Measurements from ENCODE around the gene SEC24B. TPM values are rescaled to one million over a fixed set of nuclear protein-coding genes. Genes with fewer than 3 reads are reported as not detected.

Gene SEC24B
- total RNA-seq, 1 donor from 2014 or later, result 36.1 TPM

DNA sequence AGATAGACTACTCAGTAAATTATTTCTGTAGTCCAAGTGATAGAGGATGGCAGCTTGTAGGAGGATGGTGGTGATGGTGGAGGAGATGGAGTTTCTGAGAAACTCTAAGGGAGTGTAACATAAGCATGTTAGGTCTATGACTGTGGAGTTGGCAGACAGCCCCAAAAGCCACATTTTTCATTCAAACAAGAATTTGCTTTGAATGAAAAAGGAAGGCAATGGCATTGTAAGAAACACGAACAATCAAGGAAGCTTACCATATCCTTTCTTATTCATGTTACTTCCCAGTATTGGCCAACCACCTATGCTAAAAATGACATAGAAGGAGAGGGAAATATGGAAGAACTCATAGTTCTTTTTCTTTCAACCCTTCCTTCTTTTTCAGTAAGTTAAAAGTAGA lies 18.7 kb upstream of the SEC24B start:
- no peak for ATAC-seq (ENCODE audit: low read depth)
- Mint-ChIP-seq H3K4me1 (no peaks in the 10 kb centered on the region), H3K9me3 (no peaks in the 10 kb centered on the region), H3K36me3 (ENCODE audit: low read depth) (no peaks in the 10 kb centered on the region), H3K27ac (no peak overlapping the region), H3K4me3 (no peak overlapping the region), H3K27me3 (no peaks in the 10 kb centered on the region)
- intact Hi-C loops (cut with micrococcal nuclease), result no loop called here
- ChIA-PET CTCF (interaction anchor here (1.6 kb wide), 1 partner anchor 561 kb away, joined by 4 read pairs; no protein-coding TSS in a partner anchor), POLR2A (no interaction called here)
- TF ChIP-seq, protein P1, sequence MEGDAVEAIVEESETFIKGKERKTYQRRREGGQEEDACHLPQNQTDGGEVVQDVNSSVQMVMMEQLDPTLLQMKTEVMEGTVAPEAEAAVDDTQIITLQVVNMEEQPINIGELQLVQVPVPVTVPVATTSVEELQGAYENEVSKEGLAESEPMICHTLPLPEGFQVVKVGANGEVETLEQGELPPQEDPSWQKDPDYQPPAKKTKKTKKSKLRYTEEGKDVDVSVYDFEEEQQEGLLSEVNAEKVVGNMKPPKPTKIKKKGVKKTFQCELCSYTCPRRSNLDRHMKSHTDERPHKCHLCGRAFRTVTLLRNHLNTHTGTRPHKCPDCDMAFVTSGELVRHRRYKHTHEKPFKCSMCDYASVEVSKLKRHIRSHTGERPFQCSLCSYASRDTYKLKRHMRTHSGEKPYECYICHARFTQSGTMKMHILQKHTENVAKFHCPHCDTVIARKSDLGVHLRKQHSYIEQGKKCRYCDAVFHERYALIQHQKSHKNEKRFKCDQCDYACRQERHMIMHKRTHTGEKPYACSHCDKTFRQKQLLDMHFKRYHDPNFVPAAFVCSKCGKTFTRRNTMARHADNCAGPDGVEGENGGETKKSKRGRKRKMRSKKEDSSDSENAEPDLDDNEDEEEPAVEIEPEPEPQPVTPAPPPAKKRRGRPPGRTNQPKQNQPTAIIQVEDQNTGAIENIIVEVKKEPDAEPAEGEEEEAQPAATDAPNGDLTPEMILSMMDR (IDR thresholded peaks at IDR 0.05), result no peak
- no peak for DNase-seq

- ChIA-PET POLR2A (no interaction called here), CTCF (interaction anchor here (1.3 kb wide), 1 partner anchor 560 kb away, joined by 4 read pairs; no protein-coding TSS in a partner anchor)
Measured at GRCh38 chr4:109418588-109418987, 15.0 kb upstream of the SEC24B start.

GRCh38 chr4:109419679-109420078 lies 13.9 kb upstream of the SEC24B start:
- H3K27me3 Mint-ChIP-seq, result no peaks in the 10 kb centered on the region
- no peaks in the 10 kb centered on the region for H3K4me1 Mint-ChIP-seq
- ChIA-PET POLR2A (no interaction called here), CTCF (interaction anchor here (1.3 to 1.4 kb wide), 2 partner anchors 559 kb away, joined by 4 to 6 read pairs; no protein-coding TSS in a partner anchor)
- no peak overlapping the region for H3K27ac Mint-ChIP-seq
- intact Hi-C loops (cut with micrococcal nuclease), result loop anchor here (5.0 kb wide), 1 partner anchor 578 kb away; no protein-coding TSS in a partner anchor
- H3K36me3 Mint-ChIP-seq (ENCODE audit: low read depth), result no peaks in the 10 kb centered on the region
- no peak overlapping the region for H3K4me3 Mint-ChIP-seq
- no peaks in the 10 kb centered on the region for H3K9me3 Mint-ChIP-seq
- DNase-seq, result no peak
- no peak for ATAC-seq (ENCODE audit: low read depth)
- TF ChIP-seq, protein P1 (IDR thresholded peaks at IDR 0.05), result no peak

More at GRCh38 chr4:109418588-109418987, 15.0 kb upstream of the SEC24B start:
- no peak for DNase-seq
- Mint-ChIP-seq H3K27me3 (no peaks in the 10 kb centered on the region), H3K4me3 (no peak overlapping the region), H3K9me3 (no peaks in the 10 kb centered on the region), H3K4me1 (no peaks in the 10 kb centered on the region), H3K27ac (no peak overlapping the region), H3K36me3 (ENCODE audit: low read depth) (no peaks in the 10 kb centered on the region)
- no peak for ATAC-seq (ENCODE audit: low read depth)
- intact Hi-C loops (cut with micrococcal nuclease), result no loop called here
- TF ChIP-seq, protein P1 (IDR thresholded peaks at IDR 0.05), result no peak

GRCh38 chr4:109424093-109424841 lies 9.3 kb upstream of the SEC24B start:
- no peaks in the 10 kb centered on the region for H3K9me3 Mint-ChIP-seq
- intact Hi-C loops (cut with micrococcal nuclease), result loop anchor here (5.0 kb wide), 1 partner anchor 573 kb away; no protein-coding TSS in a partner anchor
- H3K4me3 Mint-ChIP-seq, result no peak overlapping the region
- no peaks in the 10 kb centered on the region for H3K36me3 Mint-ChIP-seq (ENCODE audit: low read depth)
- TF ChIP-seq, protein P1 (IDR thresholded peaks at IDR 0.05), result no peak
- POLR2A ChIA-PET, result interaction anchor here (1.2 kb wide), 1 partner anchor 10 kb away, joined by 4 read pairs; the partner anchor contains the start of gene SEC24B
- CTCF ChIA-PET, result interaction anchor here (1.1 to 5.1 kb wide), 5 partner anchors 9 to 554 kb away, joined by 3 to 25 read pairs (median 5); partner anchors contain the start of genes RRH and SEC24B
- H3K4me1 Mint-ChIP-seq, result no peaks in the 10 kb centered on the region
- no peaks in the 10 kb centered on the region for H3K27me3 Mint-ChIP-seq
- no peak overlapping the region for H3K27ac Mint-ChIP-seq
- no peak for ATAC-seq (ENCODE audit: low read depth)
- no peak for DNase-seq

DNA sequence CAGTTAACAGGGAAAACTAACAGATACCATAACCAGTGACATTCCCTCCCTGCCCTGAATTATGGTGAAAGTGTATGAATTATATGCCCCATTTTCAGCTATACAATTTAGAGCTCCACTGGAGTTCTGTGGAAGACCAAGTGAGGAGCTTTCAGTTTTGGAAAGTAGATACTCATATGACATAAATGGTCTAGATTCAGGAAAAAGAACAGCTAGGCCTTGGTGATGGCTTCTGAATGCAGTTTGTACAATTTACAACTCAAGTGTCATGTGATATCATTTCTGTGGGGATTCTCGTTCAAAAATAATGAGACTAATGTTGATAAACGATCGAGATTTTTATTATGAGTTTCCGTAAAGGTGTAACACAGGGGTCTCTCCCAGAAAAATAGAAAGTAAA lies 8.2 kb upstream of the SEC24B start:
- ChIA-PET POLR2A (interaction anchor here (1.2 kb wide), 1 partner anchor 9 kb away, joined by 4 read pairs; the partner anchor contains the start of gene SEC24B), CTCF (interaction anchor here (1.0 to 5.1 kb wide), 4 partner anchors 8 to 553 kb away, joined by 3 to 16 read pairs (median 3); partner anchors contain the start of gene SEC24B)
- ATAC-seq (ENCODE audit: low read depth) (no peak), DNase-seq (no peak)
- H3K9me3 Mint-ChIP-seq, result no peaks in the 10 kb centered on the region
- H3K27ac Mint-ChIP-seq, result no peak overlapping the region
- intact Hi-C loops (cut with micrococcal nuclease), result no loop called here
- TF ChIP-seq, protein P1 (IDR thresholded peaks at IDR 0.05), result no peak
- no peaks in the 10 kb centered on the region for H3K4me1 Mint-ChIP-seq
- H3K4me3 Mint-ChIP-seq, result no peak overlapping the region
- no peaks in the 10 kb centered on the region for H3K36me3 Mint-ChIP-seq (ENCODE audit: low read depth)
- no peaks in the 10 kb centered on the region for H3K27me3 Mint-ChIP-seq
